H1 (cell line): ENCODE measurements around the gene FBN3. TPM values are rescaled to one million over a fixed set of nuclear protein-coding genes. Genes with fewer than 3 reads are reported as not detected.
"Not testable (repeated sequence)": the region's sequence is repeated elsewhere in the genome, so short reads cannot be mapped to it uniquely, and the experiment has no call there.

Experiments used
- CTCF ChIA-PET: fragments of 300-600 bp; sonication (Branson Sonifier 250); formaldehyde crosslinking; loops from one replicate; lab custom pipeline; 2021; ENCODE audit not compliant: partially characterized antibody; lab: Charles Lee
- POLR2A ChIA-PET: fragments of 300-600 bp; sonication (Branson Sonifier 250); formaldehyde crosslinking; loops from one replicate; lab custom pipeline; 2021; ENCODE audit warnings: inconsistent platforms; ENCODE audit not compliant: partially characterized antibody; lab: Charles Lee
- DNase-seq, 2 experiments: peaks; one replicate each; pipeline versions ENCODE4 v3.0.0 to v3.0.0-alpha.2; 2010 to 2022; ENCODE audit warnings: low spot score in 2 of 2, low read depth in 1 of 2, mixed read lengths in 1 of 2
- FAIRE-seq: peaks from 2 replicates; lab custom pipeline; 2011; peaks lifted over from hg19 to GRCh38; lab: Jason Lieb, UNC
- H2AFZ ChIP-seq: 2 replicates; pipeline ENCODE4 v1.8.1; 2012; ENCODE audit warnings: low read length, inconsistent platforms
- H2AK5ac ChIP-seq: 2 replicates; pipeline ENCODE4 v1.6.1; 2013; ENCODE audit warnings: low read depth, low read length
- H2BK120ac ChIP-seq: replicated peaks from 2 replicates; pipeline ENCODE3; 2013; ENCODE audit warnings: low read depth, low read length, inconsistent platforms
- H2BK12ac ChIP-seq: 2 replicates; pipeline ENCODE4 v1.6.1; 2013; ENCODE audit warnings: low read depth, low read length
- H2BK15ac ChIP-seq: 2 replicates; pipeline ENCODE4 v1.6.1; 2013; ENCODE audit warnings: low read length
- H2BK20ac ChIP-seq: 2 replicates; pipeline ENCODE4 v1.6.1; 2013; ENCODE audit warnings: low read length
- H2BK5ac ChIP-seq: 2 replicates; pipeline ENCODE4 v1.6.1; 2013; ENCODE audit warnings: low read depth, low read length
- H3K14ac ChIP-seq: 2 replicates; pipeline ENCODE4 v1.6.1; 2013; ENCODE audit warnings: inconsistent platforms; ENCODE audit not compliant: insufficient read length
- H3K18ac ChIP-seq: 2 replicates; pipeline ENCODE4 v1.6.1; 2013; ENCODE audit warnings: low read length; ENCODE audit errors: extremely low read depth
- H3K23ac ChIP-seq: 2 replicates; pipeline ENCODE4 v1.6.1; 2013; ENCODE audit warnings: inconsistent platforms; ENCODE audit not compliant: insufficient read length
- H3K23me2 ChIP-seq: 2 replicates; pipeline ENCODE4 v1.6.1; 2013; ENCODE audit warnings: low read depth, low read length
- H3K27ac ChIP-seq: 2 replicates; pipeline ENCODE4 v1.6.1; 2011; ENCODE audit warnings: low read depth, low read length, inconsistent platforms
- H3K27me3 ChIP-seq, 4 experiments: replicated peaks in 1 of 4; 1 replicate in 1 of 4; 2 replicates in 3 of 4; pipeline versions ENCODE4 v1.6.1 to v1.8.1; 2011 to 2013; ENCODE audit warnings: low read length in 3 of 4, mild to moderate bottlenecking in 3 of 4, inconsistent platforms in 2 of 4, mixed read lengths in 2 of 4, moderate library complexity in 1 of 4; ENCODE audit not compliant: control insufficient read depth in 3 of 4, insufficient read depth in 3 of 4; ENCODE audit errors: extremely low read depth in 1 of 4
- H3K36me3 ChIP-seq, 4 experiments: 2 replicates each; pipeline versions ENCODE4 v1.6.1 to v1.8.1; 2011 to 2013; ENCODE audit warnings: mild to moderate bottlenecking in 4 of 4, low read length in 3 of 4, moderate library complexity in 2 of 4, control low read depth in 1 of 4, inconsistent platforms in 1 of 4; ENCODE audit not compliant: insufficient read depth in 4 of 4, control insufficient read depth in 2 of 4
- H3K4ac ChIP-seq: replicated peaks from 2 replicates; pipeline ENCODE3; 2013; ENCODE audit warnings: low read length, low read depth, mixed read lengths, inconsistent platforms; ENCODE audit not compliant: insufficient read length
- H3K4me1 ChIP-seq, 4 experiments: replicated peaks in 1 of 4; 1 replicate in 1 of 4; 2 replicates in 3 of 4; pipeline versions ENCODE4 v1.6.1 to v1.8.1; 2011 to 2013; ENCODE audit warnings: low read length in 3 of 4, inconsistent platforms in 2 of 4, mixed read lengths in 1 of 4; ENCODE audit not compliant: insufficient read depth in 4 of 4, control insufficient read depth in 3 of 4
- H3K4me2 ChIP-seq, 2 experiments: 2 replicates each; pipeline versions ENCODE4 v1.6.1 to v1.8.1; 2011 to 2013; ENCODE audit warnings: low read depth in 2 of 2, low read length in 2 of 2, control low read depth in 1 of 2, inconsistent platforms in 1 of 2, mild to moderate bottlenecking in 1 of 2; ENCODE audit not compliant: insufficient read depth in 1 of 2
- H3K4me3 ChIP-seq, 4 experiments: fragments of 200-600, 300-600 bp in 1 of 4; sonication (generic), shearing (Covaris generic), sonication (Bioruptor Twin) in 1 of 4; 2 replicates each; pipeline versions ENCODE4 v1.5.1 to v1.8.1; 2011 to 2016; ENCODE audit warnings: low read length in 4 of 4, low read depth in 3 of 4, control low read depth in 2 of 4, inconsistent platforms in 2 of 4, mild to moderate bottlenecking in 2 of 4, mixed read lengths in 1 of 4, moderate library complexity in 1 of 4; ENCODE audit not compliant: insufficient read depth in 2 of 4; ENCODE audit errors: extremely low read depth in 1 of 4
- H3K56ac ChIP-seq: replicated peaks from 2 replicates; pipeline ENCODE3; 2013; ENCODE audit warnings: low read depth, mild to moderate bottlenecking, mixed read lengths, low read length, inconsistent platforms; ENCODE audit not compliant: insufficient read length
- H3K79me1 ChIP-seq: 2 replicates; pipeline ENCODE4 v1.6.1; 2013; ENCODE audit warnings: low read depth, low read length, control low read depth
- H3K79me2 ChIP-seq, 2 experiments: 2 replicates each; pipeline versions ENCODE4 v1.6.1 to v1.8.1; 2012 to 2013; ENCODE audit warnings: low read length in 2 of 2, mild to moderate bottlenecking in 2 of 2, inconsistent platforms in 1 of 2; ENCODE audit not compliant: insufficient read depth in 2 of 2, control insufficient read depth in 1 of 2
- H3K9ac ChIP-seq, 4 experiments: replicated peaks in 1 of 4; 1 replicate in 1 of 4; 2 replicates in 3 of 4; pipeline versions ENCODE4 v1.6.1 to v1.8.1; 2011 to 2013; ENCODE audit warnings: low read depth in 3 of 4, low read length in 3 of 4, control low read depth in 2 of 4, mild to moderate bottlenecking in 2 of 4, moderate library complexity in 2 of 4, inconsistent platforms in 1 of 4; ENCODE audit errors: extremely low read depth in 1 of 4
- H3K9me3 ChIP-seq, 2 experiments: 2 replicates each; pipeline versions ENCODE4 v1.6.1 to v1.8.1; 2012 to 2013; ENCODE audit warnings: mild to moderate bottlenecking in 2 of 2, moderate library complexity in 2 of 2, control low read depth in 1 of 2, inconsistent platforms in 1 of 2, low read depth in 1 of 2, low read length in 1 of 2, mixed read lengths in 1 of 2; ENCODE audit not compliant: insufficient read depth in 2 of 2
- H4K20me1 ChIP-seq, 2 experiments: replicated peaks in 1 of 2; 2 replicates each; pipeline versions ENCODE3 to v1.8.1; 2011 to 2013; ENCODE audit warnings: inconsistent platforms in 2 of 2, low read length in 2 of 2, mild to moderate bottlenecking in 1 of 2; ENCODE audit not compliant: insufficient read depth in 2 of 2, control insufficient read depth in 1 of 2
- H4K5ac ChIP-seq: 2 replicates; pipeline ENCODE4 v1.6.1; 2013; ENCODE audit warnings: low read length, low read depth, mixed read lengths, inconsistent platforms; ENCODE audit not compliant: insufficient read length
- H4K8ac ChIP-seq: 2 replicates; pipeline ENCODE4 v1.8.0; 2013; ENCODE audit warnings: mild to moderate bottlenecking, moderate library complexity, low read length, inconsistent platforms; ENCODE audit not compliant: insufficient read depth; ENCODE audit errors: extremely low read depth
- H4K91ac ChIP-seq: replicated peaks from 2 replicates; pipeline ENCODE3; 2013; ENCODE audit warnings: low read length, mixed read lengths, inconsistent platforms; ENCODE audit not compliant: insufficient read length
- KDM4A ChIP-seq: IDR thresholded peaks from one replicate; pipeline ENCODE4 v1.7.1; 2012; ENCODE audit warnings: low read depth, mild to moderate bottlenecking, moderate library complexity, low read length, inconsistent platforms; ENCODE audit not compliant: severe bottlenecking
- RAD21 ChIP-seq, 2 experiments: IDR thresholded peaks in 1 of 2; conservative IDR thresholded peaks in 1 of 2; 2 replicates each; pipeline ENCODE4 v1.6.1; 2011; ENCODE audit warnings: low read depth in 2 of 2, low read length in 2 of 2, improper control_type of control experiment in 1 of 2, inconsistent platforms in 1 of 2, mild to moderate bottlenecking in 1 of 2, moderate library complexity in 1 of 2
- TBP ChIP-seq: IDR thresholded peaks from 2 replicates; pipeline ENCODE4 v1.6.1; 2011; ENCODE audit warnings: low read depth, low read length, improper control_type of control experiment
- TCF12 ChIP-seq: IDR thresholded peaks from 2 replicates; pipeline ENCODE4 v1.6.1; 2011; ENCODE audit warnings: low read depth, mild to moderate bottlenecking, low read length
- WGBS, 2 experiments: shearing (Covaris generic) in 1 of 2; methylation state at CpG; one replicate each; pipeline versions ENCODE4 v1.1.6 to v1.1.7; 2013 to 2015; ENCODE audit warnings: low lambda C conversion rate in 2 of 2, mixed read lengths in 2 of 2, inconsistent platforms in 1 of 2, low coverage in 1 of 2, missing lambda C conversion rate in 1 of 2; ENCODE audit not compliant: insufficient replicate concordance in 2 of 2, insufficient coverage in 1 of 2, insufficient read length in 1 of 2; ENCODE audit errors: extremely low coverage in 1 of 2, missing lambda C conversion rate in 1 of 2; 5-methylcytosine and 5-hydroxymethylcytosine counted together
- polyA plus RNA-seq, 7 experiments: library from polyadenylated mRNA; depleted of rRNA in 3 of 7; stranded (reverse) in 5 of 7; unstranded in 2 of 7; fragments of >200 nt in 5 of 7; fragments of 200-250 nt in 2 of 7; gene quantifications; 1 replicate in 5 of 7; 2 replicates in 1 of 7; 4 replicates in 1 of 7; pipeline versions ENCODE4 v1.2.1 to v1.2.3, GENCODE V29; 2011 to 2013; ENCODE audit warnings: missing spikeins in 2 of 7, mixed read lengths in 2 of 7
- total RNA-seq: library from RNA; stranded (reverse); fragmentation: NEBNext Ultra II Directional; extraction: Animal tissue kit (Norgen Biotek cat#: 25700); gene quantifications from 2 replicates; pipeline ENCODE4 v1.2.1, GENCODE V29; 2021

FBN3 gene
- total and polyA plus RNA-seq, 2 of the 8 experiments (the other 6 are each of a cell fraction or from before 2014, with no cell fraction given), result 37.1 to 38.7 TPM

- TF ChIP-seq RAD21 (IDR thresholded peaks at IDR 0.05 in 1 of 2, conservative IDR thresholded peaks at IDR 0.05 in 1 of 2; ENCODE audit: low read depth in 2 of 2, low read length in 2 of 2), result no peak
- TF ChIP-seq TCF12, result no peak
- TF ChIP-seq KDM4A, result no peak
- TF ChIP-seq TBP, result no peak
These were observed 43.9 kb downstream of the FBN3 start (continued) for GRCh38 chr19:8105471-8105870.

GRCh38 chr19:8101910-8102309 is 47.5 kb downstream of the FBN3 start:
- not testable (repeated sequence) for H3K79me2 ChIP-seq, H2AK5ac ChIP-seq, DNase-seq, H4K8ac ChIP-seq, H4K91ac ChIP-seq, H3K18ac ChIP-seq, H4K5ac ChIP-seq, H2AFZ ChIP-seq, FAIRE-seq, H3K27me3 ChIP-seq, H3K4me1 ChIP-seq, H2BK5ac ChIP-seq, H3K9me3 ChIP-seq, H3K56ac ChIP-seq, H2BK120ac ChIP-seq, H3K23me2 ChIP-seq, H3K27ac ChIP-seq, H2BK20ac ChIP-seq, H2BK12ac ChIP-seq, H3K4ac ChIP-seq, H3K79me1 ChIP-seq, H3K4me3 ChIP-seq, H2BK15ac ChIP-seq, H3K23ac ChIP-seq, H3K9ac ChIP-seq, H3K4me2 ChIP-seq, H3K14ac ChIP-seq, H4K20me1 ChIP-seq
- ChIA-PET POLR2A (interaction anchor here (0.6 to 2.6 kb wide), 5 partner anchors 10 to 158 kb away, joined by 3 to 7 read pairs (median 4); partner anchors contain the start of gene TIMM44), CTCF (interaction anchor here (1.8 to 2.4 kb wide), 2 partner anchors 33 to 99 kb away, joined by 4 to 7 read pairs; no protein-coding TSS in a partner anchor)
- WGBS, 2 experiments, result 85% methylated on average over 12 of the region's 12 CpGs; no CpG with 5 or more reads in 1 of the 2 experiments
- H3K36me3 ChIP-seq, result peaks cover 8 to 54% (median 21%) of the 10 kb centered on the region in 4 experiments; a peak in 7 of 8 replicates
